ENCODE measurements around the gene PDE10A.

DNA sequence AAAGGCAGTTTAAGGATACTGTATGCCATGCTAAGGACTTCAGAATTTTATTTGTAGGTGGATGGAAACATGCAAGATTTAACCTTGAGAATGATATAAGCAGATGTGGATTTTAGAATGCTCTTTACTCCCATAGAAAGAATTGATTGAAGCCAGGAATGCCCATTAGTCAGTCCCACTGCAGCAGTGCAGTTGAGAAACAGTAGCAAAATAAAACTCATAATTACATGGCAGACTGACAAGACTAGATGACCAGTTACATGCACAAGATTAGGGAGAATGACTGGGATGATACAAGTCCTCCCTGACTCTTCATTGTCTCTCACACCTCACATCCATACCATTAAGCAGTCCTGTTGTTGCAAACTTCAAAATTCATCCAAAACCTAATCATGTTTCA is 83.9 kb downstream of the PDE10A start:
- TF ChIP-seq, protein P1, sequence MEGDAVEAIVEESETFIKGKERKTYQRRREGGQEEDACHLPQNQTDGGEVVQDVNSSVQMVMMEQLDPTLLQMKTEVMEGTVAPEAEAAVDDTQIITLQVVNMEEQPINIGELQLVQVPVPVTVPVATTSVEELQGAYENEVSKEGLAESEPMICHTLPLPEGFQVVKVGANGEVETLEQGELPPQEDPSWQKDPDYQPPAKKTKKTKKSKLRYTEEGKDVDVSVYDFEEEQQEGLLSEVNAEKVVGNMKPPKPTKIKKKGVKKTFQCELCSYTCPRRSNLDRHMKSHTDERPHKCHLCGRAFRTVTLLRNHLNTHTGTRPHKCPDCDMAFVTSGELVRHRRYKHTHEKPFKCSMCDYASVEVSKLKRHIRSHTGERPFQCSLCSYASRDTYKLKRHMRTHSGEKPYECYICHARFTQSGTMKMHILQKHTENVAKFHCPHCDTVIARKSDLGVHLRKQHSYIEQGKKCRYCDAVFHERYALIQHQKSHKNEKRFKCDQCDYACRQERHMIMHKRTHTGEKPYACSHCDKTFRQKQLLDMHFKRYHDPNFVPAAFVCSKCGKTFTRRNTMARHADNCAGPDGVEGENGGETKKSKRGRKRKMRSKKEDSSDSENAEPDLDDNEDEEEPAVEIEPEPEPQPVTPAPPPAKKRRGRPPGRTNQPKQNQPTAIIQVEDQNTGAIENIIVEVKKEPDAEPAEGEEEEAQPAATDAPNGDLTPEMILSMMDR (IDR thresholded peaks at IDR 0.05; ENCODE audit: low read length) = no peak
- no peak for TF ChIP-seq EZH2 (IDR thresholded peaks at IDR 0.05; ENCODE audit: borderline replicate concordance, low read length)

Measured in OCI-LY1 (cell line).